ENCODE data around the gene FNDC3B.

GRCh38 chr3:172213904-172214303 is 174.5 kb downstream of the FNDC3B start:
- TF ChIP-seq POLR2A (IDR thresholded peaks at IDR 0.05) (no peak), CTCF (IDR thresholded peaks at IDR 0.05) (no peak), EP300 (IDR thresholded peaks at IDR 0.05) (no peak), POLR2AphosphoS5 (IDR thresholded peaks at IDR 0.05) (no peak)
